Measurements from ENCODE around the gene PPM1L.

The PPM1L gene

GRCh38 chr3:160784853-160785252 lies 28.8 kb downstream of the PPM1L start:
- TF ChIP-seq CTCF (IDR thresholded peaks at IDR 0.05; ENCODE audit: extremely low read depth, insufficient read depth, missing control alignments) = no peak
- in situ Hi-C loops (cut with MboI; ENCODE audit: low pct_unique_long_range_greater_than_20kb, low sequenced_read_pairs, unreplicated experiment) = no loop called here

GRCh38 chr3:160790726-160791125 lies 34.7 kb downstream of the PPM1L start:
- no peak for TF ChIP-seq CTCF (IDR thresholded peaks at IDR 0.05; ENCODE audit: extremely low read depth, insufficient read depth, missing control alignments)
- DNase-seq (ENCODE audit: low spot score) = no peak
- in situ Hi-C loops (cut with MboI; ENCODE audit: low pct_unique_long_range_greater_than_20kb, low sequenced_read_pairs, unreplicated experiment) = no loop called here

More at GRCh38 chr3:160784853-160785252, 28.8 kb downstream of the PPM1L start:
- DNase-seq (ENCODE audit: low spot score) = no peak

- TF ChIP-seq CTCF (IDR thresholded peaks at IDR 0.05; ENCODE audit: extremely low read depth, insufficient read depth, missing control alignments) = no peak
- DNase-seq (ENCODE audit: low spot score) = no peak
- in situ Hi-C loops (cut with MboI; ENCODE audit: low pct_unique_long_range_greater_than_20kb, low sequenced_read_pairs, unreplicated experiment) = no loop called here
These were observed 36.5 kb downstream of the PPM1L start for GRCh38 chr3:160792540-160792939.

- no peak for DNase-seq (ENCODE audit: low spot score)
- no peak for TF ChIP-seq CTCF (IDR thresholded peaks at IDR 0.05; ENCODE audit: extremely low read depth, insufficient read depth, missing control alignments)
- in situ Hi-C loops (cut with MboI; ENCODE audit: low pct_unique_long_range_greater_than_20kb, low sequenced_read_pairs, unreplicated experiment) = no loop called here
These were observed 37.8 kb downstream of the PPM1L start for GRCh38 chr3:160793722-160794252.

GRCh38 chr3:160796089-160796812 lies 40.2 kb downstream of the PPM1L start:
- in situ Hi-C loops (cut with MboI; ENCODE audit: low pct_unique_long_range_greater_than_20kb, low sequenced_read_pairs, unreplicated experiment) = no loop called here
- no peak for DNase-seq (ENCODE audit: low spot score)
- TF ChIP-seq CTCF (IDR thresholded peaks at IDR 0.05; ENCODE audit: extremely low read depth, insufficient read depth, missing control alignments) = no peak

- in situ Hi-C loops (cut with MboI; ENCODE audit: low pct_unique_long_range_greater_than_20kb, low sequenced_read_pairs, unreplicated experiment) = no loop called here
- DNase-seq (ENCODE audit: low spot score) = no peak
- no peak for TF ChIP-seq CTCF (IDR thresholded peaks at IDR 0.05; ENCODE audit: extremely low read depth, insufficient read depth, missing control alignments)
These were observed 40.8 kb downstream of the PPM1L start for GRCh38 chr3:160796813-160797164.
